ENCODE measurements around the gene SMPD3. TPM values are rescaled to one million over a fixed set of nuclear protein-coding genes. Genes with fewer than 3 reads are reported as not detected.

SMPD3 gene
- total and polyA plus RNA-seq, 2 experiments from 2014 or later = 0.57 to 0.83 TPM

GRCh38 chr16:68414581-68414980 is 33.7 kb downstream of the SMPD3 start:
- ATAC-seq (no peak), DNase-seq (ENCODE audit: low spot score) (no peak)
- TF ChIP-seq EZH2 (IDR thresholded peaks at IDR 0.05; ENCODE audit: low read depth, unreplicated experiment) (no peak), ZNF331 (CRISPR knock-in tag; IDR thresholded peaks at IDR 0.05; ENCODE audit: low read depth) (no peak), EZH2phosphoT487 (IDR thresholded peaks at IDR 0.05; ENCODE audit: unreplicated experiment) (no peak), JUNB (IDR thresholded peaks at IDR 0.05; ENCODE audit: unreplicated experiment) (no peak), POLR2AphosphoS5 (IDR thresholded peaks at IDR 0.05; ENCODE audit: low read depth) (no peak), NANOG (IDR thresholded peaks at IDR 0.05; ENCODE audit: borderline replicate concordance) (no peak), ZNF462 (CRISPR knock-in tag; IDR thresholded peaks at IDR 0.05) (no peak), ZNF114 (CRISPR knock-in tag; IDR thresholded peaks at IDR 0.05) (no peak), CREB1 (CRISPR knock-in tag; IDR thresholded peaks at IDR 0.05; ENCODE audit: low read depth) (no peak), REST (IDR thresholded peaks at IDR 0.05; ENCODE audit: unreplicated experiment) (no peak), CTCF (conservative IDR thresholded peaks at IDR 0.05; ENCODE audit: low read depth in 2 of 2) (no peak), STAT1 (IDR thresholded peaks at IDR 0.05; ENCODE audit: unreplicated experiment) (no peak), ETS1 (IDR thresholded peaks at IDR 0.05) (no peak)
- Histone ChIP-seq H3K4me3 (no peak overlapping the region), H3K79me2 (replicated peaks; ENCODE audit: insufficient read depth) (no peaks in the 10 kb centered on the region), H3K4me1 (ENCODE audit: insufficient read depth) (no peaks in the 10 kb centered on the region), H3F3A (replicated peaks; ENCODE audit: low read depth) (no peaks in the 10 kb centered on the region), H3K9me2 (ENCODE audit: insufficient read depth) (no peaks in the 10 kb centered on the region), H2AFZ (no peak overlapping the region), H3K27me3 (ENCODE audit: insufficient read depth) (no peaks in the 10 kb centered on the region), H4K20me1 (replicated peaks; ENCODE audit: insufficient read depth) (no peaks in the 10 kb centered on the region), H3K27ac (ENCODE audit: low read depth) (no peak overlapping the region), H3K4me2 (no peak overlapping the region), H3K36me3 (ENCODE audit: insufficient read depth) (no peaks in the 10 kb centered on the region)
- Mint-ChIP-seq H3K36me3 (ENCODE audit: low read depth) (no peaks in the 10 kb centered on the region), H3K27ac (no peak overlapping the region), H3K9me3 (no peaks in the 10 kb centered on the region), H3K4me1 (peaks cover 3% of the 10 kb centered on the region; the same call in 2 of the 3 replicates), H3K27me3 (ENCODE audit: insufficient read depth, low read depth, poor library complexity) (peaks cover 7% of the 10 kb centered on the region), H3K4me3 (no peak overlapping the region; the same call in 2 of the 3 replicates)
